ENCODE results near the gene STARD4.

DNA sequence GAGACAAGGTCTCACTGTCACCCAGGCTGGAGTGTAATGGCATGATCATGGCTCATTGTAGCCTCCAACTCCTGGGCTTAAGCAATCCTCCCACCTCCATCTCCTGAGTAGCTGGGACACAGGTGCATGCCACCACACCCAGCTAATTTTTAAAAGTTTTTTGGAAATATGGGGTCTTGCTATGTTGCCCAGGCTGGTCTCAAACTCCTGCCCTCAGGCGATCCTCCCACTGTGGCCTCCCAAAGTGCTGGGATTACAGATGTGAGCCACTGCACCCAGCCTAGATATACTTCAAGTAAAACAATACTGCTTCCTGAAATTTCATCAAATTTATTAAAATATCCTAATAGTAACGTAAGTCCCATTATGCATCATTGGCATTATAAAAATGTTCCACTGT is 33.4 kb downstream of the STARD4 start:
- TF ChIP-seq NR2F6 (CRISPR knock-in tag; IDR thresholded peaks at IDR 0.05) (no peak), MXI1 (IDR thresholded peaks at IDR 0.05; ENCODE audit: low read depth, low read length) (no peak), CTCF (IDR thresholded peaks at IDR 0.05 in 2 of 3, conservative IDR thresholded peaks at IDR 0.05 in 1 of 3; ENCODE audit: insufficient read depth in 2 of 3, low read depth in 1 of 3, low read length in 3 of 3) (no peak), ZSCAN29 (IDR thresholded peaks at IDR 0.05) (no peak), NR1H2 (CRISPR knock-in tag; IDR thresholded peaks at IDR 0.05) (no peak), SMARCA5 (IDR thresholded peaks at IDR 0.05) (no peak)
- TF ChIP-seq, protein P1, sequence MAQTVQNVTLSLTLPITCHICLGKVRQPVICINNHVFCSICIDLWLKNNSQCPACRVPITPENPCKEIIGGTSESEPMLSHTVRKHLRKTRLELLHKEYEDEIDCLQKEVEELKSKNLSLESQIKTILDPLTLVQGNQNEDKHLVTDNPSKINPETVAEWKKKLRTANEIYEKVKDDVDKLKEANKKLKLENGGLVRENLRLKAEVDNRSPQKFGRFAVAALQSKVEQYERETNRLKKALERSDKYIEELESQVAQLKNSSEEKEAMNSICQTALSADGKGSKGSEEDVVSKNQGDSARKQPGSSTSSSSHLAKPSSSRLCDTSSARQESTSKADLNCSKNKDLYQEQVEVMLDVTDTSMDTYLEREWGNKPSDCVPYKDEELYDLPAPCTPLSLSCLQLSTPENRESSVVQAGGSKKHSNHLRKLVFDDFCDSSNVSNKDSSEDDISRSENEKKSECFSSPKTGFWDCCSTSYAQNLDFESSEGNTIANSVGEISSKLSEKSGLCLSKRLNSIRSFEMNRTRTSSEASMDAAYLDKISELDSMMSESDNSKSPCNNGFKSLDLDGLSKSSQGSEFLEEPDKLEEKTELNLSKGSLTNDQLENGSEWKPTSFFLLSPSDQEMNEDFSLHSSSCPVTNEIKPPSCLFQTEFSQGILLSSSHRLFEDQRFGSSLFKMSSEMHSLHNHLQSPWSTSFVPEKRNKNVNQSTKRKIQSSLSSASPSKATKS (CRISPR knock-in tag; IDR thresholded peaks at IDR 0.05): no peak

Measured in K562 (cell line).